ENCODE results near the gene LIMK1. TPM values are rescaled to one million over a fixed set of nuclear protein-coding genes. Genes with fewer than 3 reads are reported as not detected.
A peak's percentile ranks its signal among the peaks of the same experiment; 100 is the strongest.
"Not testable (repeated sequence)": the region's sequence is repeated elsewhere in the genome, so short reads cannot be mapped to it uniquely, and the experiment has no call there.

LIMK1 gene
- total RNA-seq, result 10 to 100 TPM; 44.8 to 49.5 TPM

DNA sequence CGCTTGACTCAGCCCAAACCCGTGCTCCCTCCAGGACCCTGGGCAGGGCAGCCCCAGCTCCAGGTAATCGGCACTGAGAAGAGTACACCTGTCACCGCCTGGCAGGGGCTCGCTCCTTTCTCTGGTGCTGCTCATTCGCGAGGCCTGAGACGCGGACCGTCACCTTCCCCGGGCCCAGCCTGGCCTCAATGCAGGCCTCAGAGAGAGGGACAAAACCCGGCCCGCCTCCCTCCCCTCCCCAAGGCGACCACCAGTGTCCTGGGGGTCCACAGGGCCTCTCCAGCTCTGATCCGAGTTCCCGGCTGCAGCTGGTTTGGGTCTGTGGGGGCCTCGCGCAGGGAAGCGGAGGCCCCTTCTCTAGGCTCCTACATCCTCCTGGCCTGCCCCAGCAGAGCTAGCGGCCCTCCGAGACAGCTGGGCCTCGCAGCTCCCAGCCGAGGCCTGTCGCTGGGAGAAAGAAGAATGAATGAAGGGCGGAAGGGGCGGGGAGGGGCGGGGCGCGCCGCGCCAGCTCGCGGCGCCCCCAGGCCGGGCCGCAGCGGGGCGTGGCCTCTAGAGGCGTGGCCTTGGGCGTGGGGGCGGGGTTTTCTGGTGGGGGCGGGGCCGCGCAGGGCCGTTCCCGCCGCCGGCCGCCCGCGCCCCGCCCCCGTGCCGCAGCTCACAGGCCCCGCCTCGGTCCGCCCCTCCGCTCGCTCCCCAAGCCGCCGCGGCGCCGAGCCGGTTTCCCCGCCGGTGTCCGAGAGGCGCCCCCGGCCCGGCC lies at the start of gene LIMK1:
TSS of gene LIMK1 (plus strand) at position 688 of the 760 bp plus-strand sequence. CDS start 187 bp downstream, outside the sequence.
- Mint-ChIP-seq H3K4me1 (peaks cover 12% of the 10 kb centered on the region), H3K27ac (peak within 1 kb of the TSS; percentile 82), H3K4me3 (peak within 1 kb of the TSS; percentile 75), H3K9me3 (ENCODE audit: low read depth) (no peaks in the 10 kb centered on the region), H3K36me3 (peaks cover 8% of the 10 kb centered on the region), H3K27me3 (no peaks in the 10 kb centered on the region)
- ATAC-seq (peak; percentile 89), DNase-seq (peak; percentile 83)
- CTCF ChIA-PET, result interaction anchor here (0.6 to 4.5 kb wide), 6 partner anchors 14 to 318 kb away, joined by 3 to 31 read pairs (median 4); no protein-coding TSS in a partner anchor

DNA sequence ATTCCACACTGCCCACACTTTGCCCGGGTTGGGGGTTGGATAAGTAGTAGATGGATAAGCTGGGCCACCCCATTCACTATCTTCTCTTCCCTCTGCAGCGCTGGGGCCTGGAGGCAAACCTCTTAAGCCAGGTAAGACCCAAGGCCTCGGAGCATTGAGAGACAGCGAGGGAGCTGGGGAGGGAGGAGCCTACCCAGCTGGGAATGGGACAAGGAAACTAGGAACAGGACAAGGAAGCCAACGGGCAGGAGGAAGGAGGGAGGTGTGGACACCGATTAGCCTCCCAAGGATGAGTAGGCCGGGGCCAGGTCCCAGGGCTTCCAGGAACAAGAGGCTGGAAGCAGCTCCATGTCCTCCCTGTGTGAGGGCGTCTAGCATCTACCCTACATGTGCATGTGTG lies 46.0 kb upstream of the LIMK1 start:
- no peak for ATAC-seq
- no peaks in the 10 kb centered on the region for H3K36me3 Mint-ChIP-seq
- H3K4me3 Mint-ChIP-seq, result no peak overlapping the region
- no peaks in the 10 kb centered on the region for H3K27me3 Mint-ChIP-seq
- H3K4me1 Mint-ChIP-seq, result no peaks in the 10 kb centered on the region
- CTCF ChIA-PET, result interaction anchor here (4.6 kb wide), 1 partner anchor 11 kb away, joined by 30 read pairs; no protein-coding TSS in a partner anchor
- DNase-seq, result no peak
- H3K9me3 Mint-ChIP-seq (ENCODE audit: low read depth), result no peaks in the 10 kb centered on the region
- H3K27ac Mint-ChIP-seq, result no peak overlapping the region

- CTCF ChIA-PET, result interaction anchor here (4.6 kb wide), 1 partner anchor 12 kb away, joined by 30 read pairs; no protein-coding TSS in a partner anchor
- Mint-ChIP-seq H3K27me3 (no peaks in the 10 kb centered on the region), H3K9me3 (ENCODE audit: low read depth) (no peaks in the 10 kb centered on the region), H3K36me3 (no peaks in the 10 kb centered on the region), H3K4me3 (no peak overlapping the region), H3K4me1 (no peaks in the 10 kb centered on the region), H3K27ac (no peak overlapping the region)
- DNase-seq (no peak), ATAC-seq (no peak)
These were observed 45.2 kb upstream of the LIMK1 start for GRCh38 chr7:74038194-74038961.

DNA sequence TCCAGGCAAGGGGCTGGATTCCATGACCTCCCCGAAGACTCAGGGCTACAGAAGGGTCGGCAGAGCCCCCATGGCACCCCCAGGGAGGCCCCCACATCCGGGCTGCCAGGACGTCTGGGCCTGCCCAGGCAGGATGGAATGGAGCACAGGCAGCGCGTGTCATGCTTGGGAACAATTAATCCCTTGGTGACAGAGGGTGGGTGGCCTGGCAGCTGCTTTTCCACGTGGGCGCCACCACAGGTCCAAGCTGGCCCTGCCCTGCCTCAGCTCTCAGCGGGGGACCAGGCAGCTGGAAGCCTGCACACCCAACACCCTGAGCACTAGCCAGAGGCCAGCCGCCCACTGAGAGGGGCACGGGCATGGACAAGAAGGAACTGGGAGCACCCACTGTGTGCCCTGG lies 44.3 kb upstream of the LIMK1 start:
- Mint-ChIP-seq H3K4me3 (no peak overlapping the region), H3K4me1 (no peaks in the 10 kb centered on the region), H3K27ac (no peak overlapping the region), H3K36me3 (no peaks in the 10 kb centered on the region), H3K27me3 (no peaks in the 10 kb centered on the region), H3K9me3 (ENCODE audit: low read depth) (no peaks in the 10 kb centered on the region)
- CTCF ChIA-PET, result interaction anchor here (4.6 kb wide), 1 partner anchor 13 kb away, joined by 30 read pairs; no protein-coding TSS in a partner anchor
- no peak for DNase-seq
- ATAC-seq, result no peak

- CTCF ChIA-PET, result interaction anchor here (0.8 kb wide), 1 partner anchor 13 kb away, joined by 3 read pairs; no protein-coding TSS in a partner anchor
These were observed 43.4 kb upstream of the LIMK1 start for GRCh38 chr7:74040101-74040790.

DNA sequence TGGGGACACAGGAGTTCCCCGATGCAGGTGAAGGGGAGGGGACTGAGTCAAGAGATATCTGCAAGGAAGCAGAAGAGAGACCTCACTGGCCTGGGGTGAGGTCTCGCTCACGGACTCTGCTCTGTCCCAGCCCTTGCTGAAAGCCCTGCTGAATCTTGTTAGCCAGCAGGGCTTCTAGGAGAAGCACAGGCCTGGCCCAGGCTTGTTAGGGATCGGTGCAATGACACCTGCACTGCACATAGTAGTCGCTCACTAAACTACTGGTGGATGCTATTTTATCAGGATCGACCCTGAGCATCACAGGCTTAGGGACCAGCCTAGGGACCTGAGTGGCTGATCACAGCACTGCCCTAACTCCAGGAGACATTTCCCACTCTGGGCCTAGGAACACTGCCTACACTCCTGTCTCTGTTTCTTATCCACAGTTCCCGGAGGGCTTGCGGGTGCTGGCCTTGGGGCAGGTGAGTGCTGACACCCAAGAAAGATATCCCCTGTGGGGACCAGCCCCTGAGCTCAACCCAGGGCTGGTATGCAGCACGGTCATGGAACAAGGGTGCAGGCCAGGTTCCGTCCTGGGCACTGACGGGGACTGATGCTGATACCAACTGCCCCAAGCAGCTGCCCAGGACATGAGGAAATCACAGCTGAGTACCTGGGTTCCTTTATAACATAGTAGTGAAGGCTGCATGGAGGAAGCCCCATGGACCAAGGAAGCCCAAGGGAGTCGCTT lies 42.6 kb upstream of the LIMK1 start:
- Mint-ChIP-seq H3K27ac (no peak overlapping the region), H3K27me3 (no peaks in the 10 kb centered on the region), H3K4me1 (no peaks in the 10 kb centered on the region), H3K4me3 (no peak overlapping the region), H3K9me3 (ENCODE audit: low read depth) (no peaks in the 10 kb centered on the region), H3K36me3 (no peaks in the 10 kb centered on the region)
- no peak for DNase-seq
- CTCF ChIA-PET, result interaction anchor here (0.8 kb wide), 1 partner anchor 14 kb away, joined by 3 read pairs; no protein-coding TSS in a partner anchor
- no peak for ATAC-seq

More at GRCh38 chr7:74040101-74040790, 43.4 kb upstream of the LIMK1 start:
- no peak overlapping the region for H3K4me3 Mint-ChIP-seq
- no peak overlapping the region for H3K27ac Mint-ChIP-seq
- H3K27me3 Mint-ChIP-seq, result no peaks in the 10 kb centered on the region
- no peaks in the 10 kb centered on the region for H3K36me3 Mint-ChIP-seq
- H3K4me1 Mint-ChIP-seq, result no peaks in the 10 kb centered on the region
- no peak for ATAC-seq
- DNase-seq, result no peak
- no peaks in the 10 kb centered on the region for H3K9me3 Mint-ChIP-seq (ENCODE audit: low read depth)

- Mint-ChIP-seq H3K4me3 (no peak overlapping the region), H3K36me3 (no peaks in the 10 kb centered on the region), H3K27me3 (no peaks in the 10 kb centered on the region), H3K27ac (no peak overlapping the region), H3K4me1 (no peaks in the 10 kb centered on the region), H3K9me3 (ENCODE audit: low read depth) (no peaks in the 10 kb centered on the region)
- ATAC-seq (no peak), DNase-seq (no peak)
- CTCF ChIA-PET, result no interaction called here
These were observed 40.7 kb upstream of the LIMK1 start for GRCh38 chr7:74042746-74043522.

GRCh38 chr7:74043523-74043951 lies 40.1 kb upstream of the LIMK1 start:
- ATAC-seq (no peak), DNase-seq (no peak)
- Mint-ChIP-seq H3K36me3 (no peaks in the 10 kb centered on the region), H3K27me3 (no peaks in the 10 kb centered on the region), H3K4me1 (no peaks in the 10 kb centered on the region), H3K4me3 (no peak overlapping the region), H3K9me3 (ENCODE audit: low read depth) (no peaks in the 10 kb centered on the region), H3K27ac (no peak overlapping the region)
- CTCF ChIA-PET, result no interaction called here

DNA sequence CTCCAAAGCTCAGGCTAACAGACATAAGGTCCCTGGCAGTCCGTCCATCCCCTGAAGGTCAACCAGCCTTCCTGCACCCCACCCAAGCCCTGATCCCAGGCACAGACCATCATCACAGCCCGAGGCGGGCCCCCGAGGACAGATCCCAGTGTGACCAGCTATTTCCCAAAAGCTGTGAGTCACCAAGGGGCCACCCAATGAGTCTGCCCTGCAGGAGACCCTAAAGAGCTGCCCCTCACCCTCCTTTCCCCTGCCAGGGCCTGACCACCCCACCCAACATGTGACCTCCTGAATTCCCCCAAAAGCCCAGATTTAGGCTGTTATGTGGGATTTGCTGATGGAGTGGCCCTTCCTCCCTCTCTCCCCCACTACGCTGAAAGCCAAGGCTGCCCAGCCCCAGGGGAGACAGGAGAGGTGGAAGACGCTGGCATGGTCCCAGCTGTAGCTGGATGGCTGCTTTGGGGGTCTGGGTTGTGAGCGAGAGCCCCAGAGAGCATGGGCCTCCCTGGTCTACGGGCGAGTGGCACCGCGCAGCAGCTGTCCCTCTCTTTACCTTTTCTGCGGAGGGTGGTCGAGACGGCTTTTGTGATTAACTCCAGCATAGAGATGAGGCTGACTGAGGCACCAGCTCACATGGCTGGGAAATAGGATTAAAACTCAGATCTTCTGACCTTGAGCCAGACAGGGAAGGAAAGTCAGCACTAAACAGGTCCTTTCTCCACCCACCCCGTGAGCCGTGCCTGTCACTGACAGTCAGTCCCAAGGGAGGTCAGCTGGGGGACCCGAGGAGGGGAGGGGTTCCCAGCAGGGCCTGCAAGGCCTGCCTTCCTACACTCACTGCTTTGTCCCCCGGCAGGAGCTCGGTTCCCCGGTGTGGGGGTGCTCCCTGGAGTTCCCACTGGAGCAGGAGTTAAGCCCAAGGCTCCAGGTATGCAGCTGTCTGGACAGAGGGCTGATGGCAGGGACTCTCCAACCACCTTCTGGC lies 38.9 kb upstream of the LIMK1 start:
- no peaks in the 10 kb centered on the region for H3K27me3 Mint-ChIP-seq
- ATAC-seq (no peak), DNase-seq (no peak)
- CTCF ChIA-PET, result interaction anchor here (1.1 kb wide), 1 partner anchor 18 kb away, joined by 3 read pairs; no protein-coding TSS in a partner anchor
- H3K27ac Mint-ChIP-seq, result no peak overlapping the region
- H3K4me1 Mint-ChIP-seq, result no peaks in the 10 kb centered on the region
- no peaks in the 10 kb centered on the region for H3K36me3 Mint-ChIP-seq
- H3K9me3 Mint-ChIP-seq (ENCODE audit: low read depth), result no peaks in the 10 kb centered on the region
- H3K4me3 Mint-ChIP-seq, result no peak overlapping the region

- not testable (repeated sequence) for H3K4me1 Mint-ChIP-seq; H3K27me3 Mint-ChIP-seq; H3K9me3 Mint-ChIP-seq (ENCODE audit: low read depth); DNase-seq; ATAC-seq; H3K36me3 Mint-ChIP-seq; H3K27ac Mint-ChIP-seq; H3K4me3 Mint-ChIP-seq
- CTCF ChIA-PET, result interaction anchor here (0.6 to 1.0 kb wide), 3 partner anchors 207 to 354 kb away, joined by 3 read pairs; no protein-coding TSS in a partner anchor
These were observed 37.0 kb upstream of the LIMK1 start for GRCh38 chr7:74046581-74046980.

DNA sequence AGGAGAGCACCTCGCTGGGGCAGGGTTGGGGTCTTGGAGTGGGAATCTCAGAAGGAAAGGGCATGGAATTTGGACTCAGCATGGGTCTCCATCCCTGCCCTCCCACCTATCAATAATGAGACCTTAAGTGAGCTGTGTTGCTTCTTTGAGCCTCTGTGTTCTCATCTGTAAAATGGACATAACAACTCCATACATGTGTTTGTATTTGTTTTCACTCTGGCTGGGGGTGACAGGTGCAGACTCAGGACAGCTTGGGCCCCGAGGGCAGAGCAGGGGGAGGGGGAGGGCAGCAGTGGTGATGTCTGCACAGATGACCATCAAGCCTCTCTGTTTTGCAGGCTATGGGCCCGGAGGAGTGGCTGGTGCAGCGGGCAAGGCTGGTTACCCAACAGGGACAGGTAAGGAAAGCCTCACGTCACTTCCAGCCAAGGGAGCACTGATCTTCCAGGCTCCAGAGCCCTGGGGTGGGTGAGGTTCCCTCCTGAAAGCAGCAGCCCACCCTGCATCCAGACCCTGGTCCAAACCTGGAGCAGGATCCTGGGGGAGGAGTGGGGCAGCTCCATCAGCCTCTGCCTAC lies 35.7 kb upstream of the LIMK1 start:
- Mint-ChIP-seq H3K27ac (no peak overlapping the region), H3K4me1 (no peaks in the 10 kb centered on the region), H3K27me3 (no peaks in the 10 kb centered on the region), H3K36me3 (no peaks in the 10 kb centered on the region), H3K4me3 (no peak overlapping the region), H3K9me3 (ENCODE audit: low read depth) (no peaks in the 10 kb centered on the region)
- ATAC-seq, result no peak
- CTCF ChIA-PET, result no interaction called here
- DNase-seq, result no peak

Measured in activated CD8-positive, alpha-beta memory T cell treated with anti-CD3 and anti-CD28 coated beads, Interleukin-2, amount 10 ng/mL, durations not matched to agents 7 days and 5 days (primary cell).